ENCODE results near the gene SYNJ2BP.

SYNJ2BP gene

GRCh38 chr14:70391493-70392391 lies 25.1 kb downstream of the SYNJ2BP start:
- no peak for DNase-seq (ENCODE audit: low spot score)

GRCh38 chr14:70382536-70382935 lies 34.4 kb downstream of the SYNJ2BP start:
- no peak for DNase-seq (ENCODE audit: low spot score)

GRCh38 chr14:70380824-70381223 lies 36.1 kb downstream of the SYNJ2BP start:
- no peak for DNase-seq (ENCODE audit: low spot score)

- no peak for DNase-seq (ENCODE audit: low spot score)
Measured at GRCh38 chr14:70378696-70379095, 38.2 kb downstream of the SYNJ2BP start.
